Activated T-cell treated with anti-CD3 and anti-CD28 coated beads for 48 hours (primary cell): ENCODE results near the gene RABL6.
"Not testable (repeated sequence)": the region's sequence is repeated elsewhere in the genome, so short reads cannot be mapped to it uniquely, and the experiment has no call there.

ENCODE experiments used
- DNase-seq: peaks from one replicate; pipeline ENCODE4 v3.0.0-alpha.2; 2020; ENCODE audit warnings: low read depth

RABL6 gene

DNA sequence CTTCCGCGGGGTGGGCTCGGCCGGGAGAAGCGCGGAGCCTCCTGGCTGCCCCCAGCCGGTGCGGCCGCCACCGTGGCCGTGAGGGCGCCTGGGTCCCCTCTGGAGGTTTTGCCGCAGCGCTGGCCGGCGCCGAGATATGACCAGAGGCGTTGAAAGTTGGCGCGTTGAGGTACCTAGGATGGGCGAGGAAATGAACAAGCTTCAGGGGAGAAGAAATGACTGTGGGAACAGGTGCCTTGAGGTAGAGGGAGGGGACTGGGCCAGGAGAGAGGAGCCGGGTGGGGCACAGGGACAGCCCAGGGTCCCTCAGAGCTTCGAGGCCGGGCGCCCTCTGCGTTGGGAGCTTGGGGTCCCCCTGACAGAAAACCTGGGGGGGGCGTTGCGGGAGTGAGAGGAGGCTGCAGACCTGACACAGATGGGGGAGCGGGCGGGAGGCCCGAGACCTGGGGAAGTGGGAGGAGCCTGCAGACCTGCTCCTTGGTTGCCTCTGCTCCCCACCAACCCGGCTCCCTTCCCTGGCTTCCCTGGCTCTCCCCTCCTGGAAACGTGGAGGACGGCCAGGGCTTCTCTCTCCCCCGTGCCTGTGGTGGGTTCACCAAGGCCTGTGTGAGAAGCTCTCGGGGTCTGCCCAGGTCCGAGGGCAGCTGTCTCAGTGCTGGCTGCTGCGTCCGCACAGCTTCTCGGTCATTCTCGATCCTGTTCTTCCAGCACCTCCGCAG lies 14.2 kb downstream of the RABL6 start:
- DNase-seq = no peak

DNA sequence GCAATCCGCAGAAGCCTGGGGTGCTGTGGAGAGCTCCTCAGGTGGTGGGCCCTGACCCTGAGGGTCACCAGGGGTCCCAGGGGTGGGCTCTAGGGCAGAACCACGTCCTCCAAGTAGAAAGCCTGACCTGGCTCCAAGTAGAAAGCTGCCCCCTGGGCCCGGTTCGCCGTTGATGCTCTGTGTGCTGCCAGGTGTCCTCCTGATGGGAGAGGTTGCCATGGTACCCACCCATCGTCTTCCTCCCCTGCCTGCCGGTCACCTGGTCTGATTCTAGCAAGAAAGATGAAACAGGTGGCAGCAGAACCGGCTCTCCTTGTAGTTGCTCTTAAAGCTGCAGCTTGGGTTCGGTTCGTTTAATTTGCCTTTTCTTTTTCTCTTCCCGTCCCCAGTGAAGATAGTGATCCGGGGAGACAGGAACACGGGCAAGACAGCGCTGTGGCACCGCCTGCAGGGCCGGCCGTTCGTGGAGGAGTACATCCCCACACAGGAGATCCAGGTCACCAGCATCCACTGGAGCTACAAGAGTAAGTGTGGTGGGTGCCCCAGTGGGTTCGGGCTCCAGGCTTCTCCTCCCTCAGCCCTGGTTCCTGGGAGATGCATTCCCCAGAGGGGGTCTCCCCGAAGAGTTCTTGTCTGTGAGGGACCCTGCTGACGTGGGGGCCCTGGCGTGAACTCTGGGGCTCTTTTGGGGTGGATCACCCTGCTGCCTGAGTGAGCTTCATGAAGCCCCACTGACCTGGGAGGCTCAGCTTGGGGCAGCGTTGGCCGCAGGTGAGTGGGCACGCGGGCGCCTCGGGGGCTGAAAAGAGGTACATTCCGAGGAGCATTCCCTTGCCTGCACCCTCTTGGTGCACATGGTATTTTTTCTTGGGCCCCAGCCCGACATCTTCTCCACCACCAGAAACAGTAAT lies 15.6 kb downstream of the RABL6 start:
- DNase-seq = no peak

GRCh38 chr9:136824496-136825225 lies 16.9 kb downstream of the RABL6 start:
- no peak for DNase-seq

DNA sequence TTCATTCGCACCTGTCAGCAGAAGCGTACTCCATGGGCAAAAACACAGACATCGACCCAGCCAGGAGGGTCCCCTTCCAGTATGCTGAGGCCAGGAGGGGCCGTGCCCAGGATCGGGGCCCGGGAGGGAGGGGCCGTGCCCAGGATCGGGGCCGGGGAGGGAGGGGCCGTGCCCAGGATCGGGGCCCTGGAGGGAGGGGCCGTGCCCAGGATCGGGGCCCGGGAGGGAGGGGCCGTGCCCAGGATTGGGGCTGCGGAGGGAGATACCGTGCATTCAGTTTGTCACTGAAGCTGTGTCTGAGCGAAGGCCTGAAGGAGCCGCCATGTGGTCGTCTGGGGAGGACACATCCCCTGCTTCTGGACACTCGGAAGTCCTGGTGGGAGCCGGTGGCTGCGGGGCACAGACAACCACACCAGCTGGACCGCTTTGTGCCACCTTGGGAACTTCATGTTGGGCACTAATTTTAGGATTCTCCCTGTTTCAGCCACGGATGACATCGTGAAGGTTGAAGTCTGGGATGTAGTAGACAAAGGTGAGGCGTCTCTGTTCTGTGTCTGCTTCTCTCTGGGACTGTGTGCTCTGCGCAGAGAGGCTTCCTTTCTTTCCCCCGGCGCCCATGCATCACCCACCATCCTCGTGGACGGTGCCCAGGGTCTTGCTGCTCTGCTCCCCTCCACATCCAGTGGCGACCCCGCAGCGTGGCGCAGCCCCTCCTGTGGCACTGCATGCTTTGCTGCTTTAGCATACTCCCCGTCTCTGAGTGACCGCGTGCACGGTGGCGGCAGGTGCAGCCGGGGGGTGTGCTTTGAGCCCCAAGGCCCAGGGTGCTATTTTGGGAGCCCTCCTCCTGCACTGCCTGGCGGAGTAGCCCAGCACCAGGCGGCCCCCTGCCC lies 17.8 kb downstream of the RABL6 start:
- DNase-seq = no peak

GRCh38 chr9:136826188-136826541 lies 18.4 kb downstream of the RABL6 start:
- DNase-seq = no peak

DNA sequence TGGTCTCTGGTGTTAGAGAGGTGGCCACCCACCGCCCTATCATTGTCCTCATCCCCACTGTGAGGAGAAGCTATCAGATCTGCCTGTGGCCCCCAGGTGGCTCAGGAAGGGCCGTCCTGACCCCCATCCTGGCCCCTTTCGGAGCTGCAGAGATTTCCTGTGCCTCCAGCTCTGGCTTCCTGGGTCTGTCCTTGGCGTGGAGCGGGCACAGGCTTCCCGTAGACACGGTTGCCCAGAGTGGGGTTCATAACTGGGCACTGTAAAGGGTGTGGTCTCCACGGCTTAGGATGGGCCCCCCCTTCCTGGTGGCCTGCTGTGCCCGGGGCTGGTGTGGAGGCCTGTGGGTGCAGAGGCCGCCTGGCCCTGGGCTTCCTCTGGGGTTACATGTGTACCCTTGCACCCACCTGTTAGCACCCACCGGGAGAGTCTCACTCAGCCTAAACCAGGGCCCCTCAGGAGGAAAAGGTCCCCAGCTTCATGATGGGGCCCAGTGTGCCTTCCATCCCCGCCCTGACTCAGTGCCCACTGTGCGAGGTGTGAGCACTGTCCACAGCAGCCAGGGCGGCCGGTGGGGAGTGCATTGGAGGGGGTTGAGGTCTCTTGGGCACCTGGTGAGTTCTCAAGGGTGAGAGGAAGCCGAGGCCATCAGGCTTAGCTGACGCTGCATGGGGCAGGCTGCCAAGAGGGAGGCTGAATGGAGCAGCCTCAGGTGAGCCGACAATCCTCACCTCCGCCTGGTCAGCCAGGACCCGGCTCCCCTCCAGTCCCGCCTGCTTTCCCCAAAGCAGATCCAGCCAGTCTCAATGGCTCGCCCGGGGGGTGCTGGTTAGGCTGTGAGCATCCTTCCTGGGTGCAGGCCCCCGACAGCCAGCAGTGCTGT lies 19.2 kb downstream of the RABL6 start:
- DNase-seq = no peak

DNA sequence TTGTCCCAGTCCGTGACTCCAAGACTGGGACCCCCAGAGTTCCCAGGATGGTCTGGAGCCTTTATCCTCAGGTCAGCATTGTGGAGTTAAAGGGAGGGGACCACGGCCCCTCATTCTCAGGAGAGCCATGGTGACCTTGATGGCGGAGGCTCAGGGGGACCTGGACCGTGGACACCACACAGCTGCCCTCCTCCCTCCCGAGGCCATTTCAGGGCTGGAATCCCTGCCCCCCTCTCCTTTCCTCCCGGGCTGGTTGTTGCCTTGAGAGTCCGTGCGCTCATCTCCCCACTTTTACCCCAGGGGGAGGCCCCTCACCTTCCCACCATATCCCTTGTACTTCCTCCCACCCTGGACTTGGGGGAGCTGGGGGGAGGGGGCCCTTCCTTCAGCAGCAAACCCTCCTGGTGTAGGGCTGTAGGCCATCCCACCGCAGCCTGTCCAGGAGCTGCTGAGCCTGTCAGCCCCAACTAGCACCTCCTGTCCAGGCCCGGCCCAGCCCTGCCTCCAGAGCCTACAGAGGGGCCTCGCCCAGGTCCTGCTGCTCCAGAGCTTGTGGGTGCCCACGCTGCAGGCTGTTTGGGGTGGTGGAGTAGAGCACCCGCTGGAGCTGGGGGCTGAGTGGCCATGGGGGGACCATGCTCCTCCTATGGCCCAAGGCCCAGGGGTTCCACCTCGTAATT lies 20.2 kb downstream of the RABL6 start:
- no peak for DNase-seq

DNA sequence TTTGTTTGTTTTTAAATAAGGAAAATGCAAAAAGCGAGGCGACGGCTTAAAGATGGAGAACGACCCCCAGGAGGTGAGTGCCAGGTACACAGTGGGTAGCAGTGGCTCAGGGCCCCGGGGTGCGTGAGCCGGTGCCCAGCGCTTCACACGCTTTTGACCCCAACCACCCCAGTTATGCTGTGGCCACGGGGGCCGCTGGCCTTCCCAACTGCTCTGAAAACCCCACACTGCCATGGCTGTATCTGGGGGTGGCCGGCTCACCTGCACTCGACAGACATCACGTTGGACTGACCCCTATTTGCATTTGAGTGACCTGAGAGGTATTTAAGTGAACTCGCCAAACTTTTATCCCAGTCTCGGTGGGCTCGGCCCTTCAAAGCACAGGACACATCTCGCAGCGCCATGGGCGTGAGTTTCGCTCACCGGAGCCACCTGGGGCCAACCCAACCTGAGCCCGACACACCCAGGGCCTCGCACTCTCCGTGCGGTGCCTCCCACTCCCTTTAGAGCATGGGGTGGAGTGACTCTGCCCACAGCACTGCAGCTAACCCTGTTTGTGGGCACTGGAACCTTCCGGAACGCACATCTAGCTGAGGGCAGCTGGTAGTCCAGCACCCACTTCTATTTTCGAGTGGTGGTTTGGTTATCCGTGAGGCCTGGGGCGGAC lies 20.9 kb downstream of the RABL6 start:
- DNase-seq = no peak

DNA sequence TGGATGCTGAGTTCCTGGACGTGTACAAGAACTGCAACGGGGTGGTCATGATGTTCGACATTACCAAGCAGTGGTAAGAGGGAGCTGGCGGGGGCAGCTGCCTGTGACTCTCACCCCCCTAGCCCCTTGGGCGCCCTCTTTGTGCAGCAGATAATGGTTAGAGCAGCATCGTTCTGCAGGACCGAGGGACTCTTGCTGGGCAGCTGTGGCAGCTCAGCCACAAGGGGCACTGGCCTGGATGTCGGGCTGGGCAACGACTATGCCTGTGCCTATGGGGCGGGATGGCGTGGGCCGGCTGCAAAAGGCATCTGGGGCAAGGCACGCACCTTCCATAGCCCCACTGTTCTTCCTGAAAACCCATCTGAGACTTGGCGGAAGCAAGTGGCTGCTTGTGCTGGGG lies 21.7 kb downstream of the RABL6 start:
- no peak for DNase-seq

- DNase-seq = no peak
Measured at GRCh38 chr9:136829981-136830885, 22.5 kb downstream of the RABL6 start.

GRCh38 chr9:136831002-136831719 lies 23.4 kb downstream of the RABL6 start:
- DNase-seq = no peak

GRCh38 chr9:136831720-136832104 lies 24.0 kb downstream of the RABL6 start:
- no peak for DNase-seq

GRCh38 chr9:136832581-136832980 lies 24.8 kb downstream of the RABL6 start:
- DNase-seq = no peak

GRCh38 chr9:136833381-136834048 lies 25.8 kb downstream of the RABL6 start:
- DNase-seq = not testable (repeated sequence)

- DNase-seq = no peak
Measured at GRCh38 chr9:136835162-136835931, 27.6 kb downstream of the RABL6 start.
